Right renal cortex interstitium (tissue), 3 donors: ENCODE data around the gene PLEKHG4. TPM values are rescaled to one million over a fixed set of nuclear protein-coding genes. Genes with fewer than 3 reads are reported as not detected.
A peak's percentile ranks its signal among the peaks of the same experiment; 100 is the strongest.

ENCODE experiments used
- DNase-seq, 3 donors: peaks; one replicate each; pipeline ENCODE4 v3.0.0-alpha.2; 2013; ENCODE audit warnings: low read depth in 3 of 3, low spot score in 2 of 3
- polyA plus RNA-seq, 3 donors: library from polyadenylated mRNA; unstranded; fragments of 120-200 nt; gene quantifications; one replicate each; pipeline ENCODE4 v1.2.1, GENCODE V29; 2013; ENCODE audit not compliant: insufficient read length in 3 of 3

PLEKHG4 gene
- polyA plus RNA-seq, 3 donors = 13.4 to 14.3 (median 13.8) TPM

DNA sequence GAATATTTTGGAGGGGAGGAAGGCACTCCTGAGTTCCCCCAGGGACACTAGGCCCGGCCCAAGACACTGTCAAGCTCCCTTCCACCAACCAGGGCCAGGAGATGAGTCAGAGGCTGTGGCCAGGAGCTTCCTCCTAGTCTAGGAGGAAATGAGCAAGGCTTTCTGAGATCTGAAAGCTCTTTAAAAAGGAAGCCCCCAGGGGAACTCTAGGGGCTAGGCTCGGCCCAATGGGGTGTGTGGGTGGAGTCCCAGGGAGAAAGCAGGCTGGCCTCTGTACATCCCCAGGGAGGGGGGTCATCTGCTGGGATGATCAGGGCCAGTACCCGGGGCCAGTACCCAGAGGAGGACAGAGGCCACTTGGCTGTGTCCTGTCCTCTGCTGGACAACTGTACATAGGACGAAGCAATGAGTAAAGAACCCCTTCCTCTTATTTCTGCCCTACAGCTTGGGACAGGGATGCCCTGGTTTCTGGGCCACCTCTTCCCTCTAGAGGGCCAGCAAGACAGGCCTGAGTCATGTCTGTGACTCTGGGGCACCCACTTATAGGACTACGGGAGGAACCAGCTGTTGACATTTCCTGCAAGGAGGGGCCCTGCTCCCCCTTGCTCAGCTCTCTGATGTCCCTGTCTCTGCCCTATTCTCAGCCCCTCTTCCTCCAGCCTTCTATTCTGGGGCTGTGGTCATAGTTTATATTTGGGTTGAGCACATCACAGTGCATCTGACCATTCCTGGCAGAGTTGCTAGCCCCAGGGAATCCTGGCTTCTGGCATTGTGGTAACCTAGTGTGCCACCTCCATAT is 34.7 kb upstream of the PLEKHG4 start:
- no peak for DNase-seq

DNA sequence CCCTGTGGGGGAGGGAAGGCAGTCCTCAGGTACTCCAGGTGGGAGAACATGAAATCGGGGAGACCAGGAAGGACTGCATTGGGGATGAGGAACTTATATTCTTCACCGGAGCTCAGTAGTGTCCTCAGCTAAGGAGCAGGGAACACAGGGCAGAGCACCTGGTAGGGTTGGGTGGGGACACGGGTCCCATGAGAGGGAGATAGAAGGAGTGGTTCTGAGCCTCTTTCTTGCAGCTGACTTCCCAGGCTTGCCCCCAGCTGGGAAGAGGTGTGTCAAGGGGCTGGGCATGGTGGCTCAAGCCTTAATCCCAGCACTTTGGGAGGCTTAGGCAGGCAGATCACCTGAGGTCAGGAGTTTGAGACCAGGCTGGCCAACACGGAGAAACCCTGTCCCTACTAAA is 34.1 kb upstream of the PLEKHG4 start:
- DNase-seq = no peak

DNA sequence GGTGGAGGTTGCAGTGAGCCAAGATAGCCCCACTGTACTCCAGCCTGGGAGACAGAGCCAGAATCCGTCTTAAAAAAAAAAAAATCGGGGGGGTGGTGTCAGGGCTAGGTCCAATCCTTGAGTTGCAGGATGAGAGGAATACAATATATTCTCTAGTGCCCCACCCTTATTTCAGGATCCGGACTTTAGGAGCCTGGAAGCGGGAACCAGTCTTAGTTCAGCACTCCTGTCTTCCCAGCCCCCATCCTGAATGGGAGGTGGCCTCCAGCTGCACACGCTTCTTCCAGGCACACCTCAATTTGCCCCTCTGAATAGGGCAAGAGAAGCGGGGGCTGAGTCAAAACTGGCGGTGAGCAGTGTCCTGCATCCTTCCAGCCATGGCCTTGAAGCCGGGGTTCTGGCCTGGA is 33.7 kb upstream of the PLEKHG4 start:
- no peak for DNase-seq

DNA sequence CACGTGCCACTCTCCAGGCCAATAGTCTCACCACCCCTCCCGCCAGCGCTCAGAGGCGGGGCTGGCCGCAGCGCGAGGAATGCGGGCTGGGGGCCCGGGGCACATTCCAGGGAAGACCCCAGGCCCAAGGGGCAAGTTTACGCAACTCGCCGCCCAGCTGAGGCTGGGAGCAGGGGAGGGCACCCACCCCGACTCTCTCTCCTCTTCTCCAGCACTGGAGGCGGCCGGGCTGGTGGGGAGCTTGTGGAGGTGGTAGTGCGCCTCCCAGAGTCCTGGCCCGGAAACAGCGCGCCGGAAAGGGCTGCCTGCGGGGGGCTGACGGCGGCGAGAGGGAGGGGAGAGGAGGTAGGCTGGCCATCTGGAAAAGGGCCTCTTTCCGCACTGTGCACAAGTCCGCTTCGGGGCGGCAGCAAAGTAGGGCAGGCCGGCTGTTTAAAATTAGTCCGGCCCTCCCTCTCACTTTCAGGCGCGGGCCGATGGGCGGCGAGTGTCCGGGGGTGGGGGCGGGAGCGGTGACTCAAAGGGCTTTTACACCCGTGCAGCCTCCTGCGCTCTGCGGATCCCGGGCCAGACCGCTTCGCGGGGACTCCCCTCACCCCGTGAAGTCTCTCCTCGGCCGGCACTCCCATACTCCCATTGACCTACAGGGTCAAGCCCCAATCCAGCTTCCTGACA is 33.1 kb upstream of the PLEKHG4 start:
- DNase-seq = peak in 2 of 3 donors; percentile 47 to 71

DNA sequence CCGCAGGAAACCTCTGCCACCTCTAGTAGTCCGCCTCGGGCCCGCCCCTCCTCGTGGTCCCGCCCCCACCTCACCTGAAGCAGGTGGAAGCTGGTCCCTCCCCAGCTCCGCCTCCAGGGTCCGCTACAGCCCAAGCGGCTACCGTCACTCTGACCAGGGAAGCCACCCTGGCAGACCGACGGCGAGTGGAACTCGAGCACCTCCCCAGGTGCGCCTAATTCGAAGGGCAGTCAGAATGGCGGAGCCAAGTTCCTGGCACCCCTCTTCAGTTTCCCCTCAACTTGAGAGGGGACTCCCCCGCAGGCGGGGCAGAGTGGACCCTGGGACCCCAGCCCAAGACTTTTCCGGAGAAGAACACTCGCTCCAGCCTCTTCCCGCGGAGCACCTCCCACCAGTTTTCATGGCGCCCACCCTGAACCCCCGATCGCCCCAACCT is 32.6 kb upstream of the PLEKHG4 start:
- DNase-seq = no peak

DNA sequence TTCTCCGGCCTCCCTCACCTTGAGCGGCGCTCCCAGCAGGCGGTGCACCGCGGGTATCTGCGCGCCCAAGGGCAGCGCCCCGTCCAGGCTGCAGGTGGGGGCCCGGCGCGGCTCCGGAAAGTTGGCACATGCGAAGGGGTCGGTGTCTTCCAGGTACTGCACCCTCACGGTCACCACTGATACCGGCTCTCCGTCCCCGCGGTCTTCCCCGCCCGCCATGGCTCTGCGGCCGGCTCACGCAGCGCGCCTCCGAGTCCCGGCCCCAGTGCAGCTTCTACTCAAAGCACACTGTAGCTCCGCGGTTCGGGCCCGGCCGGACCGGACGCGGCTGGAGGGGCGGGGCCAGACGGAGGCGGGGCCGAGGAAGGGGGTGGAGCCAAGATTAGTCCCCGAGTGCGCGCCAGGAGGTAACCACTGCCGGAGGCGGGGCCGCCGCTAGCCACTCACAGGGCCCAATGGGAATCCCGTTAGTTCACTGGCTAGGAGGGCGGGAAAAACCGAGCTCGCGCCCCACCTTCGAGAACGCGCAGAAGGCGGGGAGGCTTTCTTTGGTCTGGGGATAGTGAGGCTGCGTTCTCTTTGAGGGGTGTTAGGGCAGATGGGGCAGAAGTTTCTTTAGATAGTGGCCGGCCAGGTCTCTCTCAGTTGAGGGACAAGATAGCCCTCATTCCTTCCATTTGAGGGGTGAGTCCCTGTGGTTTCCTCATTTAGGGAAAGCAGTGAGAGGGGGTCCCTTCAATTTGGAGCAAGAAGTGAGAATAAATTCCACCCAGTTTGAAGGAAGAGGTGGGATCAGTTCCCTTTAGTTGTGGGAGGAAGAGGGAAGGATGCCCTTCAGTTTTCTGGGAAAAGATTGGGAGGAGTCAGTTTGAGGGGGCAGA is 31.9 kb upstream of the PLEKHG4 start, which contains the start of gene FHOD1:
FHOD1 (minus strand) TSS at position 290 of the 881 bp plus-strand sequence; CDS start at position 219, 71 bp downstream.
- DNase-seq = peak; percentile 70 to 84 (median 81)

DNA sequence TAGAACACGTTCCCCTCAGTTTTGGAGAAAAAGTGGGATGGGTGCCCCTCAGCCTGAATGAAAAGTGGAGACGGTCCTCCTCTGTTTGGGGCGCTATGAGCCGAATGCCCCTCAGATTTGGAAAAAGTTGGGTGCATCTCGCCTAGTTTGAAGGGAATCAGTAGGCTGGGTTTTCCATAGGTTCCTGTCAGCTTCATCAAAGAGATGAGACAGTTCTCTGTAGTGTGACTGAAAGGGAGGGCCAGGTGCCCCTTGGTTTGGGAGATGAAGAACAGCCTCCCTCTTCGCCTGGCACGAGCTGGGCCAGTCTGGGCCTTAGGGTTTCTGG is 31.3 kb upstream of the PLEKHG4 start:
- DNase-seq = no peak

DNA sequence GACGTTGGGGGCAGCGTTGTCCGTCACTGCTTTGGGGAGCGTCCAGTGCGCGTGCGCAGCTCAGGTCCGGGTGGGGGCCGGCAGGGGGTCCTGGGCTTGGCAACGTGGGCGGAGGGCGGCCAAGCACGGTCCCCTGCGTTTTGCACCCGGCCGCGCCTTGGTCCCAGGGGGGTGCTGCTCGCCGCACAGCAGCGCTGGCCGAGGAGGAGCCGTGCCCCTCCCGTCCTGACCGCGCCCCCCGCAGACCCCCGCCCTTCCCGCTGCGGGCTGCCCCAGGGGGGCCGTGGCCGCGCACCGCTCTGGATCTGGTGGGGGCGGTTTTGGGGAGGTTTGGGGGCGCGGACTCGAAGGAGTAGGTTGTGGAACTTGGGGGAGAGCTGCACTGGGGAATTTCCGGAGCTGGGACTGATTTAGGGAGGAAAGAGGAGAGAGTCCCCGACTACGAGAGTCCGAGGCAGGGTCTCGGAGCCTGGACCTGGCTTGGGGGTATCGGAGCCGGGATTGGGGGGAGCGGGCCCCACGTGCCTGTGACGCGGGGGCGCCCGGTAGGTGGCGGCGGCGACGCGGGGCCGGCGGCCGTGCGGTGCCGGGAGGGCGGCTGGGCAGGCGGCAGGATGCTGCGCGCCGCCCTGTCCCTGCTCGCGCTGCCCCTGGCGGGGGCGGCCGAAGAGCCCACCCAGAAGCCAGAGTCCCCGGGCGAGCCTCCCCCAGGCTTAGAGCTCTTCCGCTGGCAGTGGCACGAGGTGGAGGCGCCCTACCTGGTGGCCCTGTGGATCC is 30.7 kb upstream of the PLEKHG4 start, which contains the start of gene SLC9A5:
SLC9A5 (plus strand) TSS at position 579 of the 777 bp plus-strand sequence; CDS start at position 615, 36 bp downstream.
- no peak for DNase-seq

DNA sequence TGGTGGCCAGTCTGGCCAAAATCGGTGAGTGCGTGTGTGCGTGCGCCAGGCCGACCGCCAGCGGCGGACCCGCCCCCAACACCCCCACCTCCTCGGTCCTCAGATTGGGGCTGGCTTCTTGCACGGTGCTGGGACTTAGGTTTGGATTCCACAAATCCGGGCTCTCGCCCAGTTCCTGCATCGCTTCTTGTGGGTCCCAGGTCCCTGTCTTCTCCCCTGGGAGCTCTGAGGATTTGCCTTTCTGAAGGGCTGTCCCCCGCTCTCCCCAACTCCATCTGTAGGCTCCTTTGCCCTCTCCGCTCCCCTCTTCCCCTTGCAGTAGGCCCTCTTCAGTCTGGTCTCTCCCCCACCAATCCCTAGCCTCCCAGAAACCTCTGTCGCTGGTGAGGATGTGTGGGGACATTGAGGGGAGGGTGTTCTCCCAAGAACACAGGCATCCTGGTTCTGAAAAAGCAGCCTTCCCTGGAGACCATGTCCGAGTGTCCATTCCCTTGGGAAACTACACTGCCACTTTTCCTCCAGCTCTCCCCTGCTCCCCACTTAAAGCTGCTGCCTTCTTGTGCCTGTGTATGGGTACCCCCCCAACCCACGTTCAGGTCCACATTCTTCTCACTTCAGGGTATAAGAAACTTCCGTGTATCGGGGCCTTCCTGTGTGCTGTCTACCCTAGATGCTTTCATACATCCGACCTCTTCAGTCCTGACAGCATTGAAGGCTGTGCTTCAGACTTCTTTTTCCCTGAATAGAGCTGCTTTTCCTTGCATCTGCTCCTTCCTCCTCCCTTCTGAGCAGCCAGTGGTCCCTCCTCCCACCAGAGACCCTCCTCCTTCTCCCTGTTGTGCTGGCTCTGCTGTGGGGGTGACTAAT is 29.9 kb upstream of the PLEKHG4 start:
- DNase-seq = no peak

DNA sequence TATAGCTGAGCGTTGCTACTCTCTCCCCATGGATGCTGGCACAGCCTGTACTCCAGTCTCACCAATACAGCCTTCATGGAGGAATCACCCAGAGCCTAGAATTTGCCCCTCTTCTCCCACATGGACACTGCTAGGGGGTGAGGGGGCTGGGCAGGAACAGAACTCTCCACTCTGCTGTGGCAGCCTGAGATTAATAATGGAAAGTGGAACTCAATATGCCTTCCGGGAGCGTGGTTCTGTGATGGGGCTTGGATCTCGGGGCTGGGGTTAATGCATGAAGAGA is 29.3 kb upstream of the PLEKHG4 start:
- no peak for DNase-seq

DNA sequence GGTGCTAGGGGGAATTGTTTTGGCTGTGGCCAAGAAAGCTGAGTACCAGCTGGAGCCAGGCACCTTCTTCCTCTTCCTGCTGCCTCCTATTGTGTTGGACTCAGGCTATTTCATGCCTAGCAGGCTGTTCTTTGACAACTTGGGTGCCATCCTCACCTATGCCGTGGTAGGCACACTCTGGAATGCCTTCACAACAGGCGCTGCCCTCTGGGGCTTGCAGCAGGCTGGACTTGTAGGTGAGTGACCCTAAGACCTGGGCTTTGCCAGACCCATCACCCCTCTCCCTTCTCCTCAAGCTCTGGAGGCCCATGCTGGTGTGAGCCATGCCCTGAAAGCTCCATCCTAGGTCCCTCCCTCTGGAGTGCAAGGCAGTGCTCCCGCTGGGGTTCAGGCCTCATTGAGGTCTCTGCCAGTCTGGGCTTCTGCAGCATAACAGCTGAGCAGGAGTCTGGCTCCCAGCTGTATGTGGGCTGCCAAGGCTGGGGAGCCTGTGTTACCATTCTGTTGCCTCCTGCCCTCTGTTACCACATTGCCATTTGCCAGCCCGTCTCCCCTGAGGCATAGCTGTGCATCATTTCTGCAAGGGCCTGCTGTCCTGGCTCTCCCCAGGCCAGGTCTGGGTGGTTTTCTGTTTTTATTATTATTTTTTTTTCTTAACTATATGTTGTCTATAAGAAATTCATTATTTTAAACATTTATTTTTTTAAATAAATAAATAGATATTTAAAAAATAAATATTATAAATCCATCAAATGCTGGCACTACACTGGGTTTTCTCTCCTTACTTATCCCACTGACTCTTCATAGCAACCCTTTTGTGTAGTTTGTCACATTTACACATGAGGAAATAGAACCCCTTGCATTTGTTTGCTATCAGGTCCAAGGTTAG is 26.5 kb upstream of the PLEKHG4 start:
- DNase-seq = no peak

DNA sequence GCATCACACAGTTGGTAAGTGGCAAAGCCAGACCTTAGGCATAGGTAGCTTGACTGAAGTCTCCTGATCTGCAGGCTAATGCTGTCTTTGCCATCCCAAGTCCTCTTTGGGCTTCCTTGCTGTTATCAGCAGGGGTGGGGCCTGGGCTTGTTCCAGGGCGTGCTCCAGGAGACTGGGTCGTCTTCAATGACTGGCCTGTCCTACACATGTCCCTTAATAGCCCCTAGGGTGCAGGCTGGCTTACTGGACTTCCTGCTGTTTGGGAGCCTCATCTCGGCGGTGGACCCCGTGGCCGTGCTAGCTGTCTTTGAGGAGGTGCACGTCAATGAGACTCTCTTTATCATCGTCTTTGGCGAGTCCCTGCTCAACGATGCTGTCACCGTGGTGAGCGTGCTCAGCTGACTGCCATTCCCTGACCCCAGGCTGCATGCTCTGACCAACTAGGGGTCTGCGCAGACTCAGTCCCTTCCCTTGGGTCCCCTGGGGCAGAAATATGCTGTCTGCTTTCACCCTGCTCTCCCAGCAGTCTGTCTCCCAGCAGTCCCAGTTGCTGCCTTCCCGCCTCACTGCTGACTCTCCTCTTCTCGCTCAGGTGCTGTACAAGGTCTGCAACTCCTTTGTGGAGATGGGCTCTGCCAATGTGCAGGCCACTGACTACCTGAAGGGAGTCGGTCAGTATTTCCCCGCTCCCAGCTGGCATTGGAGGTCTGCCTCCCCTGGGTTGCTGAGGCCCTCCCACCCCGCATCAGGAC is 24.4 kb upstream of the PLEKHG4 start:
- no peak for DNase-seq

DNA sequence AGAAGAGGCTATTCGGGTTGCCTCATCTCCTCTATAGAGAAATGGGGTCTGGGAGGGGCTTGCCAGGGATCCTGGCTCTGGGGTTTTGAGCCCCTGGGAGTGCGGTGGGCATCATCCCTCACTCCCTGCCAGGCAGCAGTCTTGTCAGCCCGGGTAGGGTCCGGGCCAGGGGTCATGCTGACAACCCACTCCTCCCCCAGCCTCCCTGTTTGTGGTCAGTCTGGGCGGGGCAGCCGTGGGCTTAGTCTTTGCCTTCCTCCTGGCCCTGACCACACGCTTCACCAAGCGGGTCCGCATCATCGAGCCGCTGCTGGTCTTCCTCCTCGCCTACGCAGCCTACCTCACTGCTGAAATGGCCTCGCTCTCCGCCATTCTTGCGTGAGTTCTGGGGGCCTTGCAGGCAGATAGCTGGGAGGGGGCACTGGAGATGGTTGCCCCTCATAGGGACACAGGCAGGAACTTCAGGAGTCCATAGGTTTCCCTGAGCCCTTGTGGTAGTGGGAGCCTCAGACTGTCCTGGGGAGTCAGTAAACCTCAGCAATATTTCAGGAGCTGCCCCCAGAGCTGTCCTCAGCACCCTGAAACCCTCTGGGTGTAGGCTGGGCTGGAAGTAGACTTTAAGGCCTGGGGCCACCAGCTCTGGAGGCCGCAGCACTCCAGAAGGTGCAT is 23.6 kb upstream of the PLEKHG4 start:
- no peak for DNase-seq

DNA sequence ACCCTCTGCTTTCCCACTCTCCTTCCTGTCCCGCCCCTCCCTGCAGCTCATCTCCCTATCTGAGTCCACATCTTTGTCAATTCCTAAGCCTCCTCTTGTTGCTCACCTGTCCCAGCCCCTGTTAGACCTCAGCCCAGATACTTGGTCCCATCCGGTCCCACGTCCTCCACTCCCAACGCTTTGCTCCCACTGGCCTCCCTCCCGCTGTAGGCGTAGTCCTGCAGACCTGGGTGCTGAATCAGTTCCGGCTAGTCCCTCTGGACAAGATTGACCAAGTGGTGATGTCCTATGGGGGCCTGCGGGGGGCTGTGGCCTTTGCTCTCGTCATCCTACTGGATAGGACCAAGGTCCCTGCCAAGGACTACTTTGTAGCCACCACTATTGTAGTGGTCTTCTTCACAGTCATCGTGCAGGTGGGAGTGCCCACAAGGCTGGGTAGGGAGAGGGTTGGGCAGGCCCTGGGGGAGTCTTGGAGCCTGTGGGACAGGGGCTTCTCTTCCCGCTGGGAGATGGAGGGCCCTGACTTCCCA is 22.6 kb upstream of the PLEKHG4 start:
- DNase-seq = no peak

DNA sequence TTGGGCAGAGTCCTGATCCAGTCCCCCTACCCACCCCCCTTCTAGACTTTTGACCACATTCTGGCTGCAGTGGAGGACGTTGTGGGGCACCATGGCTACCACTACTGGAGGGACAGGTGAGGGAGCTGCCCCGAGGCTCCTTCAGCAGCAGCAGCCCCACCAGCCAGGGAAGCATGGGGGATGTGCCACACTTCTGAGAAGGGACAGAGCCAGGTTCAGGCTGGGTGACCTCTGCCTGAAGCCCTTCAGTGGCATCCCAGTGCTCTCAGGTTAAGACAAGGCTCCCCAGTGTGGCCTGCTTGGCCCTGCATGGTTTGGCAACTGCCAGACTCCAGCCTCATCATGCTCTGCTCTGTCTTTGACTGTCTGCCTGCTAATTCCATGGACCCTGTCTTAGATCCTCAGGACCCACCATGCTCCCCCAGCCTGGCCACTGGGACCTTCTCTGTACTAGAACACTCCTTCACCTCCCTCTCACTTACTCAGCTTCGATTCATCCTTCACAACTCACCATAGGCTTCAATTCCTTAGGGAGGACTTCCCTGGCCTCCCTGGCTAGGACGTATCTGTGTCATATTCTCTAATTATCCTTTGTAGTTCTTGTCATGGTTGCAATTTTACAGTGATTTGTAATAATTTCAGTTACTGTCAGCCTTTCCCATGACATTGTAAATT is 21.7 kb upstream of the PLEKHG4 start:
- DNase-seq = no peak

DNA sequence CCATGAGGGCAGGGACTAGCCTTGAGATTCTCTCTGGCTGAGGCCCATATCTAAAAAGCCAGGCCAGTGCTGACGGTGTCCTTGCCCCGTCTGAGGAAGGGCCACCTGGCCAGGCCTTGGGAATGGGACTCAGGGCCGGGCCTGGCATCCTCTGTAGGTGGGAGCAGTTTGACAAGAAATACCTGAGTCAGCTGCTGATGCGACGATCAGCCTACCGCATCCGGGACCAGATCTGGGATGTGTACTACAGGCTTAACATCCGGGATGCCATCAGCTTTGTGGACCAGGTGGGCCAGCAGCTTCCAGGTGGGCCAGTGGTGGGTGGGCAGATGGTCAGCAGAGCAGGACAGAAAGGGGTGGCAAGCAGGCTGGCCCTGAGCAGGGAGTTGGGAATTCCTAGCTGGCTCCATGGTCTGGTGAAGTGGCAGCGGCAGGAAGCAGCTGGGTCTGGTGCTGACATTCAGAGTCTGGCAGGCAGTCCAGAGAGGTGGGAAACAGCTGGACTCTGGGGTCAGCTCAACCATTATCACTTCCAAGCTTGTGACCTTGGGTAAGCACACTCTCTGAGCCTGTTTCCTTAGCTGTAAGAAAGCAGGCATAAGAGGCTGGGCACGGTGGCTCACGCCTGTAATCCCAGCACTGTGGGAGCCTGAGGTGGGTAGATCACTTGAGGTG is 21.0 kb upstream of the PLEKHG4 start:
- DNase-seq = no peak
